ENCODE data around the gene SNAPC4.

DNA sequence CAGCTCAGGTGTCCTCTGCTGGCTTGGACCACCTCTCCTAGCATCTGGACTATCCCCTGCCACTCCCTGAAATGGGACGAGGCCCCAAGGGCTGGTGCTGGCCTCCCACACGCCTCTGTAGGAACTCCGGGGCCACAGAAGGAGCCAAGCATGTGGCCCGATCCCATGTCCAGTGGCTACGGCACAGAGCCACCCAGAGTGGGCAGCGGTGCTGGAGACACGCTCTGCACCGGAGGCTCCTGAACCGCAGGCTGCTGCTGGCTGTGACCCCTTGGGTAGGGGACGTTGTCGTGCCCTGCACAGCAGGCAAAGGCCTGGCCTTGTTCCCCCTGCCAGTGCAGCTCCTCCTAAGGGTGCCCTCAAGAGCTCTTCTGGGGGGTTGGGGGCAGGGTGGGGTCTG lies 20.1 kb downstream of the SNAPC4 start:
- no peak for TF ChIP-seq CHD4 (IDR thresholded peaks at IDR 0.05; ENCODE audit: insufficient read depth, insufficient replicate concordance, low read depth, low read length, poor library complexity, severe bottlenecking)
- TF ChIP-seq, protein P1, sequence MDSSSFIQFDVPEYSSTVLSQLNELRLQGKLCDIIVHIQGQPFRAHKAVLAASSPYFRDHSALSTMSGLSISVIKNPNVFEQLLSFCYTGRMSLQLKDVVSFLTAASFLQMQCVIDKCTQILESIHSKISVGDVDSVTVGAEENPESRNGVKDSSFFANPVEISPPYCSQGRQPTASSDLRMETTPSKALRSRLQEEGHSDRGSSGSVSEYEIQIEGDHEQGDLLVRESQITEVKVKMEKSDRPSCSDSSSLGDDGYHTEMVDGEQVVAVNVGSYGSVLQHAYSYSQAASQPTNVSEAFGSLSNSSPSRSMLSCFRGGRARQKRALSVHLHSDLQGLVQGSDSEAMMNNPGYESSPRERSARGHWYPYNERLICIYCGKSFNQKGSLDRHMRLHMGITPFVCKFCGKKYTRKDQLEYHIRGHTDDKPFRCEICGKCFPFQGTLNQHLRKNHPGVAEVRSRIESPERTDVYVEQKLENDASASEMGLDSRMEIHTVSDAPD (CRISPR knock-in tag; IDR thresholded peaks at IDR 0.05): no peak
- no peak for TF ChIP-seq MAFG (tag; conservative IDR thresholded peaks at IDR 0.05)
- no peak for TF ChIP-seq TBP (optimal IDR thresholded peaks at IDR 0.05; ENCODE audit: low read depth, low read length)
- TF ChIP-seq, protein P2, sequence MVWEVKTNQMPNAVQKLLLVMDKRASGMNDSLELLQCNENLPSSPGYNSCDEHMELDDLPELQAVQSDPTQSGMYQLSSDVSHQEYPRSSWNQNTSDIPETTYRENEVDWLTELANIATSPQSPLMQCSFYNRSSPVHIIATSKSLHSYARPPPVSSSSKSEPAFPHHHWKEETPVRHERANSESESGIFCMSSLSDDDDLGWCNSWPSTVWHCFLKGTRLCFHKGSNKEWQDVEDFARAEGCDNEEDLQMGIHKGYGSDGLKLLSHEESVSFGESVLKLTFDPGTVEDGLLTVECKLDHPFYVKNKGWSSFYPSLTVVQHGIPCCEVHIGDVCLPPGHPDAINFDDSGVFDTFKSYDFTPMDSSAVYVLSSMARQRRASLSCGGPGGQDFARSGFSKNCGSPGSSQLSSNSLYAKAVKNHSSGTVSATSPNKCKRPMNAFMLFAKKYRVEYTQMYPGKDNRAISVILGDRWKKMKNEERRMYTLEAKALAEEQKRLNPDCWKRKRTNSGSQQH (CRISPR knock-in tag; IDR thresholded peaks at IDR 0.05): no peak
- no peak for TF ChIP-seq ZNF217 (CRISPR knock-in tag; IDR thresholded peaks at IDR 0.05)
- TF ChIP-seq, protein P3, sequence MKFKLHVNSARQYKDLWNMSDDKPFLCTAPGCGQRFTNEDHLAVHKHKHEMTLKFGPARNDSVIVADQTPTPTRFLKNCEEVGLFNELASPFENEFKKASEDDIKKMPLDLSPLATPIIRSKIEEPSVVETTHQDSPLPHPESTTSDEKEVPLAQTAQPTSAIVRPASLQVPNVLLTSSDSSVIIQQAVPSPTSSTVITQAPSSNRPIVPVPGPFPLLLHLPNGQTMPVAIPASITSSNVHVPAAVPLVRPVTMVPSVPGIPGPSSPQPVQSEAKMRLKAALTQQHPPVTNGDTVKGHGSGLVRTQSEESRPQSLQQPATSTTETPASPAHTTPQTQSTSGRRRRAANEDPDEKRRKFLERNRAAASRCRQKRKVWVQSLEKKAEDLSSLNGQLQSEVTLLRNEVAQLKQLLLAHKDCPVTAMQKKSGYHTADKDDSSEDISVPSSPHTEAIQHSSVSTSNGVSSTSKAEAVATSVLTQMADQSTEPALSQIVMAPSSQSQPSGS (CRISPR knock-in tag; IDR thresholded peaks at IDR 0.05): no peak
- TF ChIP-seq JUND (IDR thresholded peaks at IDR 0.05; ENCODE audit: borderline replicate concordance, low read depth, low read length): no peak
- TF ChIP-seq JUND (tag; IDR thresholded peaks at IDR 0.05; ENCODE audit: borderline replicate concordance, low read depth, low read length): no peak
- TF ChIP-seq, protein P4, sequence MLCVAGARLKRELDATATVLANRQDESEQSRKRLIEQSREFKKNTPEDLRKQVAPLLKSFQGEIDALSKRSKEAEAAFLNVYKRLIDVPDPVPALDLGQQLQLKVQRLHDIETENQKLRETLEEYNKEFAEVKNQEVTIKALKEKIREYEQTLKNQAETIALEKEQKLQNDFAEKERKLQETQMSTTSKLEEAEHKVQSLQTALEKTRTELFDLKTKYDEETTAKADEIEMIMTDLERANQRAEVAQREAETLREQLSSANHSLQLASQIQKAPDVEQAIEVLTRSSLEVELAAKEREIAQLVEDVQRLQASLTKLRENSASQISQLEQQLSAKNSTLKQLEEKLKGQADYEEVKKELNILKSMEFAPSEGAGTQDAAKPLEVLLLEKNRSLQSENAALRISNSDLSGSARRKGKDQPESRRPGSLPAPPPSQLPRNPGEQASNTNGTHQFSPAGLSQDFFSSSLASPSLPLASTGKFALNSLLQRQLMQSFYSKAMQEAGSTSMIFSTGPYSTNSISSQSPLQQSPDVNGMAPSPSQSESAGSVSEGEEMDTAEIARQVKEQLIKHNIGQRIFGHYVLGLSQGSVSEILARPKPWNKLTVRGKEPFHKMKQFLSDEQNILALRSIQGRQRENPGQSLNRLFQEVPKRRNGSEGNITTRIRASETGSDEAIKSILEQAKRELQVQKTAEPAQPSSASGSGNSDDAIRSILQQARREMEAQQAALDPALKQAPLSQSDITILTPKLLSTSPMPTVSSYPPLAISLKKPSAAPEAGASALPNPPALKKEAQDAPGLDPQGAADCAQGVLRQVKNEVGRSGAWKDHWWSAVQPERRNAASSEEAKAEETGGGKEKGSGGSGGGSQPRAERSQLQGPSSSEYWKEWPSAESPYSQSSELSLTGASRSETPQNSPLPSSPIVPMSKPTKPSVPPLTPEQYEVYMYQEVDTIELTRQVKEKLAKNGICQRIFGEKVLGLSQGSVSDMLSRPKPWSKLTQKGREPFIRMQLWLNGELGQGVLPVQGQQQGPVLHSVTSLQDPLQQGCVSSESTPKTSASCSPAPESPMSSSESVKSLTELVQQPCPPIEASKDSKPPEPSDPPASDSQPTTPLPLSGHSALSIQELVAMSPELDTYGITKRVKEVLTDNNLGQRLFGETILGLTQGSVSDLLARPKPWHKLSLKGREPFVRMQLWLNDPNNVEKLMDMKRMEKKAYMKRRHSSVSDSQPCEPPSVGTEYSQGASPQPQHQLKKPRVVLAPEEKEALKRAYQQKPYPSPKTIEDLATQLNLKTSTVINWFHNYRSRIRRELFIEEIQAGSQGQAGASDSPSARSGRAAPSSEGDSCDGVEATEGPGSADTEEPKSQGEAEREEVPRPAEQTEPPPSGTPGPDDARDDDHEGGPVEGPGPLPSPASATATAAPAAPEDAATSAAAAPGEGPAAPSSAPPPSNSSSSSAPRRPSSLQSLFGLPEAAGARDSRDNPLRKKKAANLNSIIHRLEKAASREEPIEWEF (CRISPR knock-in tag; IDR thresholded peaks at IDR 0.05): no peak
- TF ChIP-seq SP1 (CRISPR knock-in tag; IDR thresholded peaks at IDR 0.05): no peak
- TF ChIP-seq ZNF785 (CRISPR knock-in tag; IDR thresholded peaks at IDR 0.05): no peak
- no peak for TF ChIP-seq DDX20 (tag; IDR thresholded peaks at IDR 0.05; ENCODE audit: low read depth)
